ENCODE results near the gene CIROP. TPM values are rescaled to one million over a fixed set of nuclear protein-coding genes. Genes with fewer than 3 reads are reported as not detected.

Gene CIROP
- total and polyA plus RNA-seq, 2 experiments from 2014 or later: 0.15 TPM; not detected in 1

GRCh38 chr14:23093991-23094665 is 10.7 kb downstream of the CIROP start:
- Histone ChIP-seq H3K36me3 (peaks cover 39% of the 10 kb centered on the region), H3K27ac (peak overlapping the region; percentile 98), H3K9me3 (ENCODE audit: low read depth) (no peaks in the 10 kb centered on the region), H3K4me1 (ENCODE audit: low read depth) (peaks cover 15% of the 10 kb centered on the region), H3K4me3 (peak overlapping the region; percentile 84), H3K27me3 (no peaks in the 10 kb centered on the region)
- TF ChIP-seq, protein P1, sequence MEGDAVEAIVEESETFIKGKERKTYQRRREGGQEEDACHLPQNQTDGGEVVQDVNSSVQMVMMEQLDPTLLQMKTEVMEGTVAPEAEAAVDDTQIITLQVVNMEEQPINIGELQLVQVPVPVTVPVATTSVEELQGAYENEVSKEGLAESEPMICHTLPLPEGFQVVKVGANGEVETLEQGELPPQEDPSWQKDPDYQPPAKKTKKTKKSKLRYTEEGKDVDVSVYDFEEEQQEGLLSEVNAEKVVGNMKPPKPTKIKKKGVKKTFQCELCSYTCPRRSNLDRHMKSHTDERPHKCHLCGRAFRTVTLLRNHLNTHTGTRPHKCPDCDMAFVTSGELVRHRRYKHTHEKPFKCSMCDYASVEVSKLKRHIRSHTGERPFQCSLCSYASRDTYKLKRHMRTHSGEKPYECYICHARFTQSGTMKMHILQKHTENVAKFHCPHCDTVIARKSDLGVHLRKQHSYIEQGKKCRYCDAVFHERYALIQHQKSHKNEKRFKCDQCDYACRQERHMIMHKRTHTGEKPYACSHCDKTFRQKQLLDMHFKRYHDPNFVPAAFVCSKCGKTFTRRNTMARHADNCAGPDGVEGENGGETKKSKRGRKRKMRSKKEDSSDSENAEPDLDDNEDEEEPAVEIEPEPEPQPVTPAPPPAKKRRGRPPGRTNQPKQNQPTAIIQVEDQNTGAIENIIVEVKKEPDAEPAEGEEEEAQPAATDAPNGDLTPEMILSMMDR (IDR thresholded peaks at IDR 0.05; ENCODE audit: low read depth, low read length): peak; percentile 36
- DNase-seq (ENCODE audit: low read depth in 1 of 2, low spot score in 1 of 2): no peak

GRCh38 chr14:23093526-23093925 is 11.3 kb downstream of the CIROP start:
- H3K27me3 ChIP-seq: no peaks in the 10 kb centered on the region
- H3K27ac ChIP-seq: no peak overlapping the region
- peaks cover 15% of the 10 kb centered on the region for H3K4me1 ChIP-seq (ENCODE audit: low read depth)
- H3K9me3 ChIP-seq (ENCODE audit: low read depth): no peaks in the 10 kb centered on the region
- peaks cover 45% of the 10 kb centered on the region for H3K36me3 ChIP-seq
- TF ChIP-seq, protein P1 (IDR thresholded peaks at IDR 0.05; ENCODE audit: low read depth, low read length): no peak
- DNase-seq (ENCODE audit: low read depth in 1 of 2, low spot score in 1 of 2): no peak
- peak overlapping the region; percentile 84 for H3K4me3 ChIP-seq

DNA sequence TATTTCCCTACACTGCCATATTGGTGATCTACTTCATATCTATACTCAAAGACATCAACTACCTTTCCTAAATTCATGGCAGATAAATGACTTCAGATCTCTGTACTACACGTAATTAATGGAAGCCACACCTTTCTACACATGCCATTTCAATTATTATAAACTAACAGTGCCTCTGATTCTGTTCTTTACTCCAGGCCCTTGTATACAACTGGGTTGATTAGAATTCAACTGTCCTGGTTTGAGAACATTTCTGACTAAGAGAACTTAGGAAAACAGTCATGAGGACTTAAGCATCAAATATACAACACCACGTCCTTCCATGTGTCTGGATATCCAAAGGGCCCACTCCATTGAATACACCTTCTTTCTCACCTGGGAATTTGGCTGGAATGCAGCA is 11.7 kb downstream of the CIROP start:
- Histone ChIP-seq H3K27ac (no peak overlapping the region), H3K9me3 (ENCODE audit: low read depth) (no peaks in the 10 kb centered on the region), H3K27me3 (no peaks in the 10 kb centered on the region), H3K4me3 (peak overlapping the region; percentile 84), H3K36me3 (peaks cover 48% of the 10 kb centered on the region), H3K4me1 (ENCODE audit: low read depth) (peaks cover 15% of the 10 kb centered on the region)
- TF ChIP-seq, protein P1 (IDR thresholded peaks at IDR 0.05; ENCODE audit: low read depth, low read length): no peak
- DNase-seq (ENCODE audit: low read depth in 1 of 2, low spot score in 1 of 2): no peak

DNA sequence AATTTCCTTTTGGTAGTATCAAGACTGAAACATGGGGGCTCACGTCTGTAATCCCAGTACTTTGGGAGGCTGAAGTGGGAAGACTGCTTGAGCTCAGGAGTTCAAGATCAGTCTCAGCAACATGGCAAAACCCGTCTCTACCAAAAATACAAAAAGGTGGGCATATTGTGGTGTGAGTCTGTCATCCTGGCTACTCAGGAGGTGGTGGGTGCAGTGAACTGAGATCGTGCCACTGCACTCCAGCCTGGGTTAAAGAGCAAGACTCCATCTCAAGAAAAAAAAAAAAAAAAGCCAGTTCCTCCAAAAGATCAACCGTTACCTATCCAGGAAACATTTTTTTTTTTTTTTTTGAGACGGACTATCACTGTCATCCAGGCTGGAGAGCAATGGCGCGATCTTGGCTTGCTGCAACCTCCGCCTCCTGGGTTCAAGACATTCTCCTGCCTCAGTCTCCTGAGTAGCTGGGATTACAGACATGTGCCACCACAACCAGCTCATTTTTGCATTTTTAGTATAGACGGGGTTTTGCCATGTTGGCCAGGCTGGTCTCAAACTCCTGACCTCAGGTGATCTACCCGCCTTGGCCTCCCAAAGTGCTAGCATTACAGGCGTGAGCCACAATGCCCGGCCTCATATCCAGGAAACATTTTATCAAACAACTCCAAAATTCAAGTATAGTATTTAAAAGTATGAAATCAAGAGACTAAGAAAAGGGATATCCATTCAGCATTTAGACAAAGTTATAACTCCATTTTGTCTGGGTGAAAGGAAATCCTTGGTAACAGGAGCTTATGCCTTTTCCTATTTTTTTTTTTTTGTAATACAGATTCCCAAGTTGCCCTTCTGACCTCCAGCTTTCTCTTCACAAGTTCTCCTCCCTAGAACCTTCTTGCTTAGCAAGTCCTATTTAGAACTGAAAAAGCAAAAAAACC is 13.2 kb downstream of the CIROP start:
- Histone ChIP-seq H3K9me3 (ENCODE audit: low read depth) (no peaks in the 10 kb centered on the region), H3K27me3 (no peaks in the 10 kb centered on the region), H3K27ac (no peak overlapping the region), H3K4me1 (ENCODE audit: low read depth) (peaks cover 10% of the 10 kb centered on the region), H3K4me3 (no peak overlapping the region), H3K36me3 (peaks cover 56% of the 10 kb centered on the region)
- no peak for DNase-seq (ENCODE audit: low read depth in 1 of 2, low spot score in 1 of 2)
- TF ChIP-seq, protein P1 (IDR thresholded peaks at IDR 0.05; ENCODE audit: low read depth, low read length): no peak

DNA sequence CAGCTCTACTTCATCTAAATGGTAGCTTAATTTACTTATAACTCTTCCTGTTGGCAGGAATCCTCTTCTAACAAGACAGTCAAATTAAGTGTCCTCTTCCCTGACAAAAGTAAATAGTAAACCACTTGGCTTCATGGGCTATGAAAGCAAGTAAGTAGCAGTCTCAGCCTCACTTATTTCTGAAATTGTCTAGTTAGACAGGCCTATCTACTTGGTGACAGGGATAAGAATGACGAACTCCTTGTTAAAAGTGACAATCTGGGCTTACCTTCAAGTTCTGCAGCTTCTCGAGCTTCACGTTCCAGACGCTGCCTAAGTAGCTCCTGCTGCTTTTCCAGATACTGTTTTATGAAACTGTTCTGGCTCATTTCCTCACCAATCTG is 14.5 kb downstream of the CIROP start:
- H3K4me1 ChIP-seq (ENCODE audit: low read depth): peaks cover 9% of the 10 kb centered on the region
- H3K9me3 ChIP-seq (ENCODE audit: low read depth): no peaks in the 10 kb centered on the region
- TF ChIP-seq, protein P1 (IDR thresholded peaks at IDR 0.05; ENCODE audit: low read depth, low read length): no peak
- DNase-seq (ENCODE audit: low read depth in 1 of 2, low spot score in 1 of 2): no peak
- H3K4me3 ChIP-seq: no peak overlapping the region
- H3K36me3 ChIP-seq: peaks cover 67% of the 10 kb centered on the region
- no peaks in the 10 kb centered on the region for H3K27me3 ChIP-seq
- H3K27ac ChIP-seq: peak overlapping the region; percentile 48
